OCI-LY1 (cell line): ENCODE results near the gene CSMD2.

Source experiments
- CTCF ChIP-seq: fragments of 200-600 bp; sonication (generic), shearing (Covaris generic); IDR thresholded peaks from 2 replicates; pipeline ENCODE4 v1.5.1; 2017; ENCODE audit warnings: mild to moderate bottlenecking, antibody characterized with exemption, low read length, moderate library complexity, mixed read lengths
- EZH2 ChIP-seq: fragments of 200-600 bp; sonication (generic), shearing (Covaris generic); IDR thresholded peaks from 2 replicates; pipeline ENCODE4 v1.8.0; 2017; ENCODE audit warnings: borderline replicate concordance, mixed run types, mild to moderate bottlenecking, antibody characterized with exemption, low read length, moderate library complexity, mixed read lengths

GRCh38 chr1:34115233-34115632 lies 49.8 kb downstream of the CSMD2 start:
- TF ChIP-seq EZH2 (no peak), CTCF (no peak)
